SK-N-MC (cell line): ENCODE measurements around the gene USP10.

Source experiments
- DNase-seq: peaks from one replicate; pipeline ENCODE4 v3.0.0-alpha.2; 2011; ENCODE audit warnings: low read depth, low spot score
- H3K27ac ChIP-seq: fragments of 200-600 bp; sonication (generic); 2 replicates; pipeline ENCODE4 v1.5.1; 2016; ENCODE audit warnings: mixed run types
- H3K36me3 ChIP-seq: fragments of 200-600 bp; sonication (generic); 2 replicates; pipeline ENCODE4 v1.6.1; 2017; ENCODE audit warnings: antibody characterized with exemption, low read length, mixed read lengths; ENCODE audit not compliant: insufficient read depth
- H3K4me3 ChIP-seq: fragments of 200-600 bp; sonication (generic); 2 replicates; pipeline ENCODE4 v1.5.1; 2016
- H3K9ac ChIP-seq: fragments of 200-600 bp; sonication (generic); 2 replicates; pipeline ENCODE4 v1.8.0; 2017; ENCODE audit warnings: mixed run types, mixed read lengths; ENCODE audit not compliant: insufficient read length
- H3K9me3 ChIP-seq: fragments of 200-600 bp; sonication (generic); 2 replicates; pipeline ENCODE4 v1.6.1; 2017; ENCODE audit warnings: low read depth, mild to moderate bottlenecking, antibody characterized with exemption, low read length, moderate library complexity, mixed read lengths
- EZH2 ChIP-seq: fragments of 200-600 bp; sonication (generic); IDR thresholded peaks from one replicate; pipeline ENCODE4 v1.6.1; 2017; ENCODE audit warnings: antibody characterized with exemption
- FOXP2 ChIP-seq: optimal IDR thresholded peaks from 2 replicates; pipeline ENCODE3; 2011; ENCODE audit warnings: mild to moderate bottlenecking, moderate library complexity; ENCODE audit not compliant: insufficient read depth; ENCODE audit errors: extremely low read length, control extremely low read depth
- POLR2AphosphoS5 ChIP-seq: IDR thresholded peaks from 2 replicates; pipeline ENCODE4 v1.6.1; 2012; ENCODE audit warnings: mild to moderate bottlenecking, low read depth, low read length, borderline replicate concordance

The USP10 gene

GRCh38 chr16:84659656-84660300 lies 40.0 kb upstream of the USP10 start:
- no peak for DNase-seq
- no peak overlapping the region for H3K9ac ChIP-seq
- no peaks in the 10 kb centered on the region for H3K9me3 ChIP-seq
- H3K4me3 ChIP-seq = no peak overlapping the region
- no peaks in the 10 kb centered on the region; the same call in 1 of the 2 replicates for H3K36me3 ChIP-seq
- no peak for TF ChIP-seq FOXP2
- TF ChIP-seq POLR2AphosphoS5 = no peak
- no peak for TF ChIP-seq EZH2
- no peak overlapping the region for H3K27ac ChIP-seq

- no peak for DNase-seq
- H3K36me3 ChIP-seq = no peaks in the 10 kb centered on the region; the same call in 1 of the 2 replicates
- H3K27ac ChIP-seq = no peak overlapping the region
- H3K9ac ChIP-seq = no peak overlapping the region
- TF ChIP-seq FOXP2 (no peak), POLR2AphosphoS5 (no peak), EZH2 (no peak)
- H3K4me3 ChIP-seq = no peak overlapping the region
- H3K9me3 ChIP-seq = no peaks in the 10 kb centered on the region
Observed at GRCh38 chr16:84660973-84661372, 38.8 kb upstream of the USP10 start.

GRCh38 chr16:84661418-84662060 lies 38.3 kb upstream of the USP10 start:
- Histone ChIP-seq H3K9me3 (no peaks in the 10 kb centered on the region), H3K4me3 (no peak overlapping the region), H3K27ac (no peak overlapping the region), H3K9ac (no peak overlapping the region), H3K36me3 (no peaks in the 10 kb centered on the region; the same call in 1 of the 2 replicates)
- TF ChIP-seq EZH2 (no peak), POLR2AphosphoS5 (no peak), FOXP2 (no peak)
- DNase-seq = no peak

GRCh38 chr16:84662471-84662870 lies 37.3 kb upstream of the USP10 start:
- Histone ChIP-seq H3K27ac (no peak overlapping the region), H3K9me3 (no peaks in the 10 kb centered on the region), H3K36me3 (no peaks in the 10 kb centered on the region; the same call in 1 of the 2 replicates), H3K4me3 (no peak overlapping the region), H3K9ac (no peak overlapping the region)
- no peak for TF ChIP-seq EZH2
- TF ChIP-seq FOXP2 = no peak
- TF ChIP-seq POLR2AphosphoS5 = no peak
- no peak for DNase-seq

GRCh38 chr16:84663433-84664101 lies 36.2 kb upstream of the USP10 start:
- Histone ChIP-seq H3K9me3 (no peaks in the 10 kb centered on the region), H3K4me3 (no peak overlapping the region), H3K36me3 (no peaks in the 10 kb centered on the region), H3K9ac (no peak overlapping the region), H3K27ac (no peak overlapping the region)
- no peak for TF ChIP-seq EZH2
- no peak for TF ChIP-seq FOXP2
- TF ChIP-seq POLR2AphosphoS5 = no peak
- no peak for DNase-seq

GRCh38 chr16:84665359-84665758 lies 34.4 kb upstream of the USP10 start:
- Histone ChIP-seq H3K4me3 (no peak overlapping the region), H3K9ac (no peak overlapping the region), H3K36me3 (no peaks in the 10 kb centered on the region), H3K9me3 (no peaks in the 10 kb centered on the region), H3K27ac (no peak overlapping the region)
- DNase-seq = no peak
- TF ChIP-seq POLR2AphosphoS5 (no peak), EZH2 (no peak), FOXP2 (no peak)

- Histone ChIP-seq H3K27ac (no peak overlapping the region), H3K9ac (no peak overlapping the region), H3K4me3 (no peak overlapping the region), H3K36me3 (no peaks in the 10 kb centered on the region), H3K9me3 (no peaks in the 10 kb centered on the region)
- no peak for DNase-seq
- TF ChIP-seq EZH2 = no peak
- TF ChIP-seq FOXP2 = no peak
- TF ChIP-seq POLR2AphosphoS5 = no peak
Observed at GRCh38 chr16:84665843-84666242, 34.0 kb upstream of the USP10 start.

GRCh38 chr16:84667600-84668309 lies 32.0 kb upstream of the USP10 start:
- TF ChIP-seq POLR2AphosphoS5 (no peak), EZH2 (no peak), FOXP2 (no peak)
- no peak overlapping the region for H3K4me3 ChIP-seq
- DNase-seq = no peak
- no peak overlapping the region for H3K27ac ChIP-seq
- no peak overlapping the region for H3K9ac ChIP-seq
- no peaks in the 10 kb centered on the region for H3K9me3 ChIP-seq
- H3K36me3 ChIP-seq = no peaks in the 10 kb centered on the region
